ENCODE data around the gene MSX1. TPM values are rescaled to one million over a fixed set of nuclear protein-coding genes. Genes with fewer than 3 reads are reported as not detected.

Gene MSX1
- total RNA-seq, 1 donor from 2014 or later, result 3.4 TPM

DNA sequence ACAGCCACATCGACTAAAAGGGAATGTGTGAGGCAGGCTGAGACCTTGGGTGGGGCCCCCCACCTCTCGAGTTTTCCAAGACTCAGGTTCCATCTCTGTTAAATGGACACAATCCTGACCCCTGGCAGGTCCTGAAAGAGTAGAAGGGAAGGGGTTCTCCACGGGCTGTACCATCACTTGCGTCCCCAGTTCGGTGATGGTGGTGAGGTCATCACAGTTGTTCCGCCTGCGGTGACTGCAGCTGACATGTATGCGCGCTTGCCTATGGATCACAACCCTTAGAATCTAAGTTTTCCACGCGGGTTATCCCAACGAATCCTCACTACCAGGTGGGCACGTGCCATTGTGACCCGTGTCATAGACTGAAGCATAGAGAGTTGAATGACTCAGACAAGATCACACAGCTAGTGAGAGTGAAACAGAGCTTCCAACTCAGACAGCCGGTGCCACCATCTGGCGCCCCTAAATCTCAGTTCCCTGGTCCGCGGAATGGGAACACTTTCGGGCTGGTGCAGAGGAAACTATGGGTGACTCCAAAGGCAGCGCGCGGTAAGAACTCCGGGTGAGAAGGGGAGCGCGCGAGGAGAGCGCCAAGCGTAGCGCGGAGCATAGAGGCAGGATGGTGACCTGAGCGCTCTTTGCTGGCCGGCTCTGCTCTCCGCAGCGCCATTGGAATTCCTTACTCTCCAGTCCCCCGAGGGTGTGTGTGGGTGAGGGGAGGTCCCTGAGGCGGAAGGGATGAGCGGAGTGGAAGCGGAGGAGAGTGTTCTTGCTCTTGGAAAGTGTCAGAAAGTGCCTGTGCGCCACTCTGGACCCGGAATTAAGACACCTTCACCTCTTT is 10.5 kb downstream of the MSX1 start:
- Histone ChIP-seq H3K4me1 (peaks cover 61% of the 10 kb centered on the region), H3K4me3 (no peak overlapping the region), H3K27ac (replicated peaks) (no peak overlapping the region), H3K9me3 (replicated peaks) (no peaks in the 10 kb centered on the region), H3K27me3 (ENCODE audit: low read depth) (peaks cover 100% of the 10 kb centered on the region), H3K36me3 (no peaks in the 10 kb centered on the region)
- TF ChIP-seq CTCF (IDR thresholded peaks at IDR 0.05; ENCODE audit: borderline replicate concordance), result no peak
- no peak for DNase-seq
- intact Hi-C loops (cut with micrococcal nuclease), result no loop called here

DNA sequence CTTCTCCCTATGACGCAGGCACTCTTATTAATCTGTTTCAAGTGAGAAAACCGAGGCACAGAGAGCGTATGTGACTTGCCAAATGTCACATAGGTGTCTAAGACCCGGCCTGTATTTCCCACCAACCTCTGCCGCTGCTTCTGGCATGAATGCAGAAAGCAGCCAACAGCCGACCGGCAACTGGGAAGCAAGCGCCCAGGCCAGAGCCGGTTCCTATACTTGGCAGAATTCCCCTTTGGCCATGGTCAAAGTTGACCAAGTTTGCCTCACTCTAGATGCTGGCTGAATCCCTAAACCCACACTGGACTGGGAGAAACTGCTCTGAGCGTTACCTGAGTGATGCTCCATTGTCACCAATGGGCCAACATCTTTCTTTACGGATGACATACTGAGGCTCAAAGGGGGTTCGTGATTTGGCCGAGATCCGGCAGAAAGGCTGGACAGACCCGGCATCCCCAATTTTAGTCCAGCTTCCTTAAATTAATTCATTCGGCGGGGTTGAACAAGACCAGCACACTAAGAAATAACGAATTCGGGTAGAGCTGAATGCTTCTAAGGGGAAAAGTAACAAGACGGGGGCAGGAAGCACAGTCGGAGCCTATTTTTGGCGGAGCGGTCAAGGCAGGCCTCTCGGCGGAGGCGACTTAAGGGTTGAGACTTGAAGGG is 11.2 kb downstream of the MSX1 start:
- Histone ChIP-seq H3K4me1 (peaks cover 54% of the 10 kb centered on the region), H3K9me3 (replicated peaks) (no peaks in the 10 kb centered on the region), H3K27me3 (ENCODE audit: low read depth) (peaks cover 100% of the 10 kb centered on the region), H3K27ac (replicated peaks) (no peak overlapping the region), H3K4me3 (no peak overlapping the region), H3K36me3 (no peaks in the 10 kb centered on the region)
- TF ChIP-seq CTCF (IDR thresholded peaks at IDR 0.05; ENCODE audit: borderline replicate concordance), result no peak
- no peak for DNase-seq
- intact Hi-C loops (cut with micrococcal nuclease), result no loop called here

GRCh38 chr4:4871242-4871572 is 11.7 kb downstream of the MSX1 start:
- Histone ChIP-seq H3K4me1 (peaks cover 49% of the 10 kb centered on the region), H3K27me3 (ENCODE audit: low read depth) (peaks cover 100% of the 10 kb centered on the region), H3K36me3 (no peaks in the 10 kb centered on the region), H3K9me3 (replicated peaks) (no peaks in the 10 kb centered on the region), H3K4me3 (no peak overlapping the region), H3K27ac (replicated peaks) (no peak overlapping the region)
- intact Hi-C loops (cut with micrococcal nuclease), result no loop called here
- no peak for TF ChIP-seq CTCF (IDR thresholded peaks at IDR 0.05; ENCODE audit: borderline replicate concordance)
- no peak for DNase-seq

GRCh38 chr4:4871573-4872313 is 12.3 kb downstream of the MSX1 start:
- H3K36me3 ChIP-seq, result no peaks in the 10 kb centered on the region
- H3K4me3 ChIP-seq, result no peak overlapping the region
- H3K9me3 ChIP-seq (replicated peaks), result no peaks in the 10 kb centered on the region
- H3K27me3 ChIP-seq (ENCODE audit: low read depth), result peaks cover 100% of the 10 kb centered on the region
- DNase-seq, result no peak
- no peak overlapping the region for H3K27ac ChIP-seq (replicated peaks)
- intact Hi-C loops (cut with micrococcal nuclease), result no loop called here
- peaks cover 43% of the 10 kb centered on the region for H3K4me1 ChIP-seq
- no peak for TF ChIP-seq CTCF (IDR thresholded peaks at IDR 0.05; ENCODE audit: borderline replicate concordance)

GRCh38 chr4:4872314-4872903 is 12.9 kb downstream of the MSX1 start:
- peaks cover 100% of the 10 kb centered on the region for H3K27me3 ChIP-seq (ENCODE audit: low read depth)
- no peaks in the 10 kb centered on the region for H3K36me3 ChIP-seq
- intact Hi-C loops (cut with micrococcal nuclease), result no loop called here
- H3K4me1 ChIP-seq, result peaks cover 37% of the 10 kb centered on the region
- H3K9me3 ChIP-seq (replicated peaks), result no peaks in the 10 kb centered on the region
- TF ChIP-seq CTCF (IDR thresholded peaks at IDR 0.05; ENCODE audit: borderline replicate concordance), result no peak
- H3K27ac ChIP-seq (replicated peaks), result no peak overlapping the region
- H3K4me3 ChIP-seq, result no peak overlapping the region
- DNase-seq, result no peak
